ENCODE data around the gene CETN3.
"Not testable (repeated sequence)": the region's sequence is repeated elsewhere in the genome, so short reads cannot be mapped to it uniquely, and the experiment has no call there.

The CETN3 gene

DNA sequence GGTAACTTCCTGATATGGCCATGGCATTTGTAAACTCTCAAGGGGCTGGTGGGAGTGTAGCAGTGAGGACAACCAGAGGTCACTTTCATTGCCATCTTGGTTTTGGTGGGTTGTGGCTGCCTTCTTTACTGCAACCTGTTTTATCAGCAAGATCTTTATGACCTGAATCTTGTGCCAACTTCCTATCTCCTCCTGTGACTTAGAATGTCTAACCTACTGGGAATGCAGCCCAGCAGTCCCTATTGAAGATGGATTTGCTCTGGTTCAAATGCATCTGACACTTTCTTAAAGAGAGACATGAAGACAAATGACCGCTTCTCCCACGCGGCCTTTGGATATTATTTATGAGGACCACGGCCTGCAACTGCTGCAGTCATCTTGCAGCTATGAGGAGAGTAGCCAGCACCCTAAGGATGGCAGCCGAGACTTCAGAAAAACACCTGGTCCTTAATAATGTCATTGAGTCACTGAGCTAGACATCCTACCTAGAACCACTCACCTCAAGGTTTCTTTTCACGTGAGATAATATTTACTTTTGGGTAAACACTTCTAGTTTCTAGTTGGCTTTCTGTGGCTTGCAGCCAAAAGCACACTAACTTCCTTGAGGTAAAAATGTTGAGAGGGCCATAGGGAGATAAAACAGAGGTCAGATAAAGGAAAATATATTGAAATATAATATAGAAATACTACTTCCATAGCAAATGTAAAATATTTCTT lies 28.2 kb downstream of the CETN3 start:
- DNase-seq, result no peak

DNA sequence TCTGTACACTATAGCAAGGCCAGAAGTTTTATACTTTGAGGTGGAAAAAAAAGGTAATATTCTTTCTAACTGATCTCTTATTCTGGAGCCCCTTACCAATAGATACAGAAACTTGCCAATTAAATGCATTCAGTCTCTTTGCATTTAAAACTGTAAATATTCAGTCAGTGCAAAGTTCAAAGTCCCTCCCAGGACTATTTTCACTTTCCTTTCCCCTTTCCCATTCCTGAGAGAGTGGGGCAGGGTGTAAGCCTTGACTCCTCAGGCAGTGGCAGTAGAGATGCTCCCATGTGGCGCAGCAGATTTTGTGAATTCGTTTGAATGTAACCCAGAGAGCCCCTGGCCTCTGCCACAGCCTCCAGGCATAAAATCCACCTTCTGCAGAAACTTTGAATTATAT lies 29.9 kb downstream of the CETN3 start:
- no peak for DNase-seq

DNA sequence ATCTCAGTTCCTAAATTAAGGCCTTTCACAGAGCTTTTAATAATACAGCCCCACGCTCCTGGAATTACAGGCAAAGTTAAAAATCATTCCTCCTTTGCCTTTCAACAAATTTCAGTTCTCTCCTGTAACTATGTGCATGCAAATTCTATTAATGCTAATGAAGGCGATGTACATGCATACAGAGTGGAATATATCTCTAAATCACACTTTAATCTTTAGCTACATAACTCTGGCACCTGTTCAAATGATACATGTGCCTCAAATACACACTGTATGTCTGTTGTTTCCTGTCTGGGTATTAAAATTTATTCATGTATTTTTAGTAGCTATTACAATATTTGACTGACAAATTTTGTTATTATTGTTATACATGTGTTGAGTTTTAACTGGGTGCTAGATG lies 30.8 kb downstream of the CETN3 start:
- no peak for DNase-seq

DNA sequence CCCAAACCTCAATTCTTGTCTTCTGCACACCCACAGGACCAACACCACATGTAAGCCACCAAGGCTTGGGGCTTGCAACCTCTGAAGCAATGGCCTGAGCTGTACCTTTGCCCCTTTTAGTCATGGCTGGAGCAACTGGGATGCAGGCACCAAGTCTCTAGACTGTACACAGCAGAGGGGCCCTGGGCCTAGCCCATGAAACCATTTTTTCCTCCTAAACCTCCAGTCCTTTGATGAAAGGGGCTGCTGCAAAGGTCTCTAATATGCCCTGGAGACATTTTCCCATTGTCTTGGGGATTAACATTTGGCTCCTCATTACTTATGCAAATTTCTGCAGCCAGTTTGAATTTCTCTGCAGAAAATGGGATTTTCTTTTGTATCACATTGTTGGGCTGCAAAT lies 38.3 kb downstream of the CETN3 start:
- not testable (repeated sequence) for DNase-seq

DNA sequence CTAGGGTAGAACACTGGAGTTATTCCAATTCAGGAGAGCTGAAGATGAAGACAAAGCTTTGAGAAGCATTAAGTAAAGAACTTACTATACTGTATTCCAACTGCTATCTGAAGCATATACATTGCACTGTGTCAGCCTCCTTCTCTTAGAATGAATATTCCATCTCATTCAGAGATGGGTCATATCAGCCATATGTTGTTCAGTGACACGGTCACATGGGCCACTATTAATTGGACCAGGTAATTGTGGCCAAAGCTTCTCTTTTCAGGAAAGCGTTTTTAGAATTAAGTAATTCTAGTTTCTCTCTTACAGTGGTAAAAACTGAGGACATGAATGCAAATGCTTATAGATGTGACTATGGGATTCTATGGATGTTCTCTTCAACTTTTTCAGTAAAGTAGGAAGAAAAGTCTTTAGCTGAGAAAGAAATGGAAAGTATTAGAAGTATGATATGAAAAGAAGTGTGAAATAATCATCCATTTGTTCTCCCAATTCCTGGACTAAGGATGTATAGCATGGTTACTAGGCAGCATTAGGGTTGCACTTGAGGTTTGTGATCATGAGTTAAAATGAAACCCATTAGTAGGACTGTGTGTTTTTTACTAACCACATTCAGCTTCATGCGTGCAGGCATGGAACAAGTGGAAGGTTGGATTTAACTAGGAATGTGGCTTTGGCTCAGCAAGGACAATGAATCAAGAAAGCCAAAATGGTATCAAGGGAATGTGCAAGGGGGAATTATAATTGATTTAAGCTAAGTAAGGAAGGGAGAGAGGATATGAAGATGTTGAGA lies 40.9 kb downstream of the CETN3 start:
- DNase-seq, result no peak

DNA sequence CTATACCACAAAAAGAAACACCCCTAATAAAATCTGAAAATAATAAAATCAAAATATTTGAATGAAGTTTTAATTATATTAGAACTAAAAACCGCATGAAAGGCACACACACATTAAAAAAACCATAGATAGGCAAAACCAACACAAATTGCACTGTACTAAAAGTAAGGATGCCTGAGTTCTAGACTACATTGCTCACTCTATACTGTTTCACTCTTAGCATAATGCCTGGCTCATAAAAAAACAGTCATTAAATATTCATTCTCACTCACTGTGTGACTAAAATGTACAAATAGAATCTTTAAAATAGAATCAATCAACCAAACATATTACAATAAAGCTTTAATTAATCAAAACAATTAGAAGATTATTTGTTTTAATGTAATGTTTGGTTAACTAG lies 41.7 kb downstream of the CETN3 start:
- DNase-seq, result no peak

DNA sequence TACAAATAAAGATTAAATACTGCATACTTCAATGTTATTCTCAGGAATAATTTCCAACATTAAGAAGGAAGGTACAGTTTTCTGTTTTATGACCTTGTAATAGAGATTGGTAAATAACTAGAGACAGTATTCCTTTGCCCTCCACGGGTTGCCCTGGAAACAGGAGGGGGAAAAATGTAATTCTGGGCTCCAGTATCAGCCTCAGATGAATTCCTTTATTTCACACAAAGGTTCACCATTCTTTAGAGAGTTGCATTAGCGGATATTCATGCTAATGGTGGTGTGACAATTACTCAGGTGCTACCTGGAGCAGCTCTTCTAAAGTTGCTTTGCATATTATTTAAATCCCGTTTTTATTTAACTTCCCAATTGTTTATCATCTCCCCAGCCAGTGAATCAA lies 42.6 kb downstream of the CETN3 start:
- DNase-seq, result no peak

DNA sequence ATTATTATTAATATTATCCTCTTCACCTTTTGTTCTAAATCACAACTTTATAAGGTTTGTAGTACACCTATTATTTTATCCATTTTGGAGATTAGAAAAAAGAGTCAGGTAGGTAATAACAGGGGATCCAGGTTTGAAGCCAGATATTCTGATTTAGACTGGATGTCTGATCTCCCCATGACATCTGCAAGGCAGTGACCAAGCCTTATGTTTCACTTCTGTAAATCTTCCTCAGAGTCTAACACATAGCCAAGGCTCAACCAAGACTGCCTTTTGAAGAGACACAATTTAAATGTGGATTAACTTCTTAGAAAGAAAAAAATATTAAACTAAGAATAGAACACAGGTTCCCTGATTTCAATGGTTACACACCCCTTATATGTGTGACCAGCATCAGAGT lies 44.2 kb downstream of the CETN3 start:
- no peak for DNase-seq

DNA sequence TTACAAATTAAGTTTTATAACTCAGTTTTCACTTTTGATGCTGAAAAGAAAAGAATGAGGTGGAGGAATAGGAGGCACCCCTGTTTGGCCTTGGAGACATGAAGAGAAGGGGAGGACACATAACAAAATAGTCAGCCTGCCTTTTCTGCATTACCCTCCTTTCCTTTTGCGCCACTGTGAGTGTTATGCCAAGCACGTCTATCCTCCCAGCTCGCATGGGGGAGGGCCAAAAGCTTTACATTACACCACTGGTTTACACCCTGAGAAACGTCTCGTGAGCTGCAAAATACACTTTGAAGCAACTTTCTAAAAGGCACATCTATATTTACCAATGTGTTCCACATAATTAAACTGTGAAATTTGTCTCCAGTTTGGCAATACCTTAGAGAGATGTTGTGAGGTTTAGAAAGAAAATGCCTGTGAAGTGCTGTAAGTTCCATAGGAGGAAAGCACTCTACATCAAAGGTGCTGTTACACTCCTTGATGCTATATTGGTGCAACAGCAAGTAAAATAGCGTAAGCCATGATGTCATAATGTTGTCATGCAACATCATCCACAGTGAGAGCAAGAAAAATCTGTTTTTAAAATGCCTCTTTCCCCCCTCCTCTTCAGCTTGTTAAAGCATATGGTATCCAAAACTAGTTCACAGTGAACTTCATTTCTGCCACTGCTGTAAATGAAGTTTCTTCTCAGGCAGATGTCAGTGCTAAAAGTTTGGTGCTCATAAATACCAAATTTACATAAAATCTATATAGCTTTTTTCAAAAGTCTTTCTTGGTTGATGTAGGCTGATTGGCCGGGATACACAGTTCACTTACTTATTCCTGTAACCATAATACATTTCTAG lies 50.3 kb downstream of the CETN3 start:
- DNase-seq, result no peak

DNA sequence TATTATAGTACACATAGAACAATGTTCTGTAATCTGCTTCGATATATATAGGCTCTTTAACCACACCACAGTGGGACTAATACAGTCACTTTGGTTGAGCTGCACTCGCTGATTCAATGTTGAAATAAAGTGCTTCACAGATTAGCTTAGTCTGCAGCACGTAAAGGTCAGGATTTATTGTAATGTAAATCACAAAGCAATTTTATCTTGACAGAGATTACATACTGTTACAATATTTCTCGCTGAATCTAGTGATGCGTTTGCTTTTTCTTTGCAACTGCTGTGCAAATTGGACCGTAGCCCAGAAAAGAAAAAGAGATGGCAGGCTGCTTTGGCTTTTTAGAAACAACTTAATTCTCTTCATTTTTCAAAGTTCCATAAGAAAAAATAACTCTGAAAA lies 52.9 kb downstream of the CETN3 start:
- DNase-seq, result no peak

DNA sequence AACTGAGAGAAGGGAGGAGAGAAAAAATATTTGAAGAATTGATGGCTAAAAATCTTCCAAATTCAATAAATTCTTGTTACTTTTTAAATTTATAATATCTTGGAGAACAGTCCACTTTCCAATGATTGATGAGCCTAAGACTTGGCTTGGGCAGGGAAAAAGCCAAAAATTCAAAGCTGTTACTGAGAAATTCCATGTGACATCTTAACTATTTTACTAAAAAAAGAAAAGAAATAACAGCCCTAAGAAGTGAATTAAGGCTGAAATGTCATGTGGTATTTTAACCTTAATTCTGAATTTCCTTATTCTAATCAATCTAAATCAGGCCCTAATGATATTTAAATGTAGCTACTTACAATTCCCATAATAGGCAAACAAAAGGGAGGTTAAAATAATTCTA lies 53.4 kb downstream of the CETN3 start:
- DNase-seq, result no peak

DNA sequence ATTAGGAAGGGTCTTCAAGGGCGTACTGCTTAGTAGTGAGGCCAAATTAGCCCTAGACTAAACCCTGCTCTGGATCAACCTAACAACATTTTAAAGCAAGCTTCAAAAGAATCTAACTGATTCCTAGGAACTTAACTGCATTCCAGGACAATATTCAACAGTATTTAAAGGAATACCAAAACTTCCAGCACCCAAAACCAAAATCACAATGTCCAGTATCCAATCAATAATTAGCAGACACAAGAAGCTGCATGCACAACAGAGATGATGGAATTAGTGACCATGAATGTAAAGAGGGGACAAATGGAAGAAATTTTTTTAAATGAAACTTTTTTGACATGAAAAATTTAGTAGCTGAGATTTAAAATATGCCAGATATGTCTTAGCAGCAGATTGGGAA lies 53.9 kb downstream of the CETN3 start:
- no peak for DNase-seq

DNA sequence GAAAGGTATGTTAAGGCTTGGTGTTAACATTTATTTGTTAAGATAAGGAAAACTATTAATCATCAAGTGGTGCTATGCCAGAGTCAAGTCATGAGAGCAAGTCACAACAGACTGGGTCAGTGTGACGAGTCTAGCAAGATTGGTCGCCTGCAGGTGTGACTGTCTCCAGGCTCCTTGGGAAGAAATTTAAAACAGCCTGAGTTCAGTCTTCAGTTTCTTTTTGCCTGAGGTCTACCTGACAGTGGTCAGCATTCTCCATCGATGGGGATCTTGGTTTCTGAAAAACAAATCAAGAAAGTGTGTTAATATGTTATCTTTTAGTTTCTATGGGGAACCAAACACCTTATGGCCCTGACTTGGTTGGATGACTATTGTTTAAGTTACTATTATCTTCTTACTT lies 56.3 kb downstream of the CETN3 start:
- DNase-seq, result no peak

DNA sequence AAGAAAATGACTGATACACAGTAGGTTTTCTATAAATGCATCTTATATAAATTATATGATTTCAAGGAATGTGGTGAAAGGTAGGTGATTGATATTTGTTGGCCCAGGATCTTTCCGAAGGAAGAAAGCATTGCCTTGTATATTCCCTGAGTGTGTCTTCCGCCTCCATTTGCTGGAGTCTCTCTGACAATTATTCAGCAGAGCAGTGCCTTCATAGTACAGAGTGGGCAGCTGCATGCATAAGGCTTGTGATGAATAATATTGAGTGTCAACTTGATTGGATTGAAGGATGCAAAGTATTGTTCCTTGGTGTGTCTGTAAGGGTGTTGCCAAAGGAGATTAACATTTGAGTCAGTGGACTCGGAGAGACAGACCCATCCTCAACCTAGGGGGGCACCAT lies 58.5 kb downstream of the CETN3 start:
- DNase-seq, result no peak

DNA sequence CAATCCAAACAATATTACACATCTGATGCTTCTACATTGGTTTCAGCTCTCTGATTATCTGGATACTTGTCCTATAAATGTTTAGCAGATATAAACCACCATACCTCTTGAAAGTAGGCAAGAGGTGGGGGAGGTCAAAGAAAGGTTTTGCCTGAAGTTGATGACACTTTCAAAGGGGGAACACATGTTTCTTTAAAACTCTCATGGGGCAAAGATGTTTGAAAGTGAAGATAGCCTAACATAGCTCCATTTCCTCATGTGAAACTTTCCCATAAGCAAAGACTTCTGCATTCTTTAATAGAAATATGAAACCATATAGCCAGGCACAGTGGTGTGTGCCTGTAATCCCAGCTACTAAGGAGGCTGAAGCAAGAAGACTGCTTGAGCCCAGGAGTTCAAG lies 62.1 kb downstream of the CETN3 start:
- DNase-seq, result no peak

DNA sequence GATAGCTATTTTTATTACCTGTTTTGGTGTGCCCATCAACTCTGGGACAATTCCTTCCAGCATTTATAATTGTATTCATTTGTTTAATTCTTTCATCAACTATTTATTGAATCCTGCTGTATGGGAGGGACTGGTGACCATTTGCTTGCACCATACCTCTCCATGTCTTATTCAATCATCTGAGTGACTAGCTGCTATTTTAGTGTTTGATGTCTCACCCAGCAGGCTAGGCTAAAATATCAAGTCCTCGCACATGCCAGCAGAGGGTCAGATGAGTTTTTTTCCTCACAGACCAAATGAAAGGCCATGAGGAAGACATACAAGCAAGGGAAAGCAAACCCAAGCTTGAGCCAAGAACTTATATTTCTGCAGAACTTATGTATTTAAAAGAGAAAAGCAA lies 63.9 kb downstream of the CETN3 start:
- DNase-seq, result no peak

DNA sequence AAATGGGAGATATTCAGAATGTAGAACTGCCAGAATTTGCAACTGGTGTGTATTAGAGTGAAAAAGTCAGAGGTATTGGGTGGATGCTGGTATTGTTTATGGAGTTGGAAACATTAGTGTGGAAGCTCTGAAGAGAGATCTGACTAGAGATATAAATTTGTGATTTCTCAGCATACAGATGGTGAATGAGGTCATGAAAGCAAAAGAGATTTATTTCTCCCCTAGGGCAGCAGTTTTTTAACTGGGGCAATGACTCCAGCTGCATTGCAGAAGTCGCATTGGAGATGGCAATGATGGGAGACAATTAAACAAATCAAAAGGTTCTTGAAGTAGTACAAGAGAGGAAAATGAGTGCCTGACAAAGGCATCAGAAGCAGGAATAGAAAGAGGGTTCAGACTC lies 64.9 kb downstream of the CETN3 start:
- no peak for DNase-seq

DNA sequence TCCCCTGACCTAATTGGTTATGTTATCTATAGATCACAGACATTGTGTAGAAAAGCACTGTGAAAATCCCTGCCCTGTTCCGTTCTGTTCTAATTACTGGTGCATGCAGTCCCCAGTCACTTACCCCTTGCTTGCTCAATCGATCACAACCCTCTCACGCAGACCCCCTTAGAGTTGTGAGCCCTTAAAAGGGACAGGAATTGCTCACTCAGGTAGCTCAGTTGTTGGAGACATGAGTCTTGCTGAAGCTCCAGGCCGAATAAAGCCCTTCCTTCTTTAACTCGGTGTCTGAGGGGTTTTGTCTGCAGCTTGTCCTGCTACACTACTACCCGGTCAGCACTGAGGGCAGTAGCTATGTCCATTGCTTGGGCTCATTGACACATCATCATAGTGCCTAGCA lies 65.8 kb downstream of the CETN3 start:
- not testable (repeated sequence) for DNase-seq

DNA sequence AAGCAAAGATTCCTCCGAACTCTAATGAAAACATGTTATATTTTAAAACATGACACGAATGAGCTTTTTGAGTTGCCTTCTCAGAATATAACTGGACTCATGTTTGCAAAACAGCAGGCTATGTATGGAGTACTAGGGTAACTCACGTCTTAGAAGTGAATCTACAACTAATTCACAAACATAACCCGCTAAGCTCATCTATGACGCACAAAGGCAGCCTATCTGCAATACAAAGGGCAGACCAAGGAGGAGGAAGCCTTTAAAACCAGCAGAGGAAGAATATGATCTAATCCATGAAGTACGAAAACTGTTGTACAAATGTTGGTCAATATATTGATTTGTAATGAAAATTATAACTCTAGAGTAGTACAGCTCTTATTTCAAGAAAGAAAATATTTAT lies 67.0 kb downstream of the CETN3 start:
- DNase-seq, result no peak

Data from hematopoietic multipotent progenitor cell treated with erythropoietin and hydrocortisone succinate and interleukin-3 and kit ligand, for 4 days (in vitro differentiated cells).